HEK293T (cell line): Measurements from ENCODE around the gene JMJD1C.

Experiments
- BHLHE40 ChIP-seq: fragments of 450-650 bp; IDR thresholded peaks from 2 replicates; pipeline ENCODE4 v1.6.1; 2016; ENCODE audit warnings: mild to moderate bottlenecking, moderate library complexity, borderline replicate concordance
- FOXK2 ChIP-seq: fragments of 450-650 bp; IDR thresholded peaks from 2 replicates; pipeline ENCODE4 v1.6.1; 2016; ENCODE audit warnings: mild to moderate bottlenecking
- TF ChIP-seq, protein P1 (sequence below): fragments of 450-650 bp; IDR thresholded peaks from 2 replicates; pipeline ENCODE4 v1.6.1; 2016

DNA sequence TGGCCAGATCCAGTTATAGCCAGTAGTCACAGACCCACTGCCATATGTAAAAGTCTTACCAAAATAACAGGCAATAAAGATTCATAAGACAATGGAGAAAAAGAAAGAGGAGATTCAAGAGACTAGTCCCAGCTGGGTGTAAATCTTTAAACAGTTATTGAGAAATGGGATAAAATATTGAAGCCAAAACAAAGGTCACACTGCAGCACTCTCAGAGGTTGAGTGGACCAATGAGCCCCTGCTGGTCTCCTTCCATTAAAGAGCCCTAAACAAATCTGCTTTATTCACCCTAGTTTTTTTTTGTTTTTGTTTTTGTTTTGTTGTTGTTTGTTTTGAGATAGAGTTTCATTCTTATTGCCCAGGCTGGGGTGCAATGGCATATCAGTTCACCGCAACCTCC lies 98.8 kb downstream of the JMJD1C start:
- TF ChIP-seq, protein P1, sequence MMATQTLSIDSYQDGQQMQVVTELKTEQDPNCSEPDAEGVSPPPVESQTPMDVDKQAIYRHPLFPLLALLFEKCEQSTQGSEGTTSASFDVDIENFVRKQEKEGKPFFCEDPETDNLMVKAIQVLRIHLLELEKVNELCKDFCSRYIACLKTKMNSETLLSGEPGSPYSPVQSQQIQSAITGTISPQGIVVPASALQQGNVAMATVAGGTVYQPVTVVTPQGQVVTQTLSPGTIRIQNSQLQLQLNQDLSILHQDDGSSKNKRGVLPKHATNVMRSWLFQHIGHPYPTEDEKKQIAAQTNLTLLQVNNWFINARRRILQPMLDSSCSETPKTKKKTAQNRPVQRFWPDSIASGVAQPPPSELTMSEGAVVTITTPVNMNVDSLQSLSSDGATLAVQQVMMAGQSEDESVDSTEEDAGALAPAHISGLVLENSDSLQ = no peak
- no peak for TF ChIP-seq BHLHE40
- TF ChIP-seq FOXK2 = no peak
